K562 (cell line): Measurements from ENCODE around the gene PPM1F. TPM values are rescaled to one million over a fixed set of nuclear protein-coding genes. Genes with fewer than 3 reads are reported as not detected.

Experiments used
- CBX3 ChIP-seq, 2 experiments: IDR thresholded peaks; 1 replicate in 1 of 2; 2 replicates in 1 of 2; pipeline ENCODE4 v1.6.1; 2012; ENCODE audit warnings: inconsistent platforms in 2 of 2, low read length in 2 of 2, borderline replicate concordance in 1 of 2, control low read depth in 1 of 2
- CCNT2 ChIP-seq: IDR thresholded peaks from 2 replicates; pipeline ENCODE4 v1.6.1; 2011; ENCODE audit warnings: borderline replicate concordance, low read depth, mild to moderate bottlenecking, moderate library complexity, mixed read lengths, low read length; ENCODE audit not compliant: insufficient read length; ENCODE audit errors: extremely low read depth
- CHD1 ChIP-seq: fragments of 200-600 bp; sonication (generic); IDR thresholded peaks from one replicate; pipeline ENCODE4 v1.6.1; 2012; ENCODE audit warnings: mild to moderate bottlenecking, moderate library complexity, low read length, inconsistent platforms
- FOXP1 ChIP-seq: sonication (generic); formaldehyde crosslinking; IDR thresholded peaks from 2 replicates; pipeline ENCODE4 v1.8.0; 2022; ENCODE audit warnings: mild to moderate bottlenecking, missing genetic modification reagents
- GMEB1 ChIP-seq: fragments of 250-450 bp; sonication (Bioruptor Pico); IDR thresholded peaks from 2 replicates; pipeline ENCODE4 v1.4.0; 2020; ENCODE audit warnings: mild to moderate bottlenecking
- HOMEZ ChIP-seq: fragments of 250-450 bp; sonication (Bioruptor Pico); IDR thresholded peaks from 2 replicates; pipeline ENCODE4 v1.4.0; 2020; ENCODE audit warnings: mild to moderate bottlenecking, moderate library complexity
- MAZ ChIP-seq, 2 experiments: fragments of 450-650 bp in 1 of 2; sonication (generic) in 1 of 2; formaldehyde crosslinking; IDR thresholded peaks in 1 of 2; conservative IDR thresholded peaks in 1 of 2; 2 replicates each; pipeline versions ENCODE4 v1.4.0 to v1.5.0; 2020; ENCODE audit warnings: mild to moderate bottlenecking in 1 of 2, missing genetic modification reagents in 1 of 2
- MED1 ChIP-seq: sonication (generic); formaldehyde crosslinking; IDR thresholded peaks from 2 replicates; pipeline ENCODE4 v1.8.1; 2023; ENCODE audit warnings: missing genetic modification reagents, borderline replicate concordance
- NBN ChIP-seq: fragments of 450-650 bp; IDR thresholded peaks from 2 replicates; pipeline ENCODE4 v1.6.1; 2016; ENCODE audit warnings: low read depth, mild to moderate bottlenecking
- PCBP2 ChIP-seq: fragments of 200-400 bp; formaldehyde crosslinking; IDR thresholded peaks from 2 replicates; pipeline ENCODE4 v1.6.1; 2018; ENCODE audit warnings: low read length, low read depth, mild to moderate bottlenecking, moderate library complexity; ENCODE audit not compliant: poor library complexity, severe bottlenecking
- PHF20 ChIP-seq: fragments of 450-650 bp; IDR thresholded peaks from 2 replicates; pipeline ENCODE4 v1.6.1; 2018; ENCODE audit not compliant: partially characterized antibody
- PKNOX1 ChIP-seq: fragments of 450-650 bp; IDR thresholded peaks from 2 replicates; pipeline ENCODE4 v1.6.1; 2016
- POLR2G ChIP-seq: fragments of 200-400 bp; formaldehyde crosslinking; IDR thresholded peaks from 2 replicates; pipeline ENCODE4 v1.6.1; 2017; ENCODE audit warnings: low read depth, mild to moderate bottlenecking, antibody characterized with exemption, low read length, moderate library complexity
- RBM25 ChIP-seq: fragments of 200-400 bp; formaldehyde crosslinking; IDR thresholded peaks from 2 replicates; pipeline ENCODE4 v1.6.1; 2018; ENCODE audit warnings: low read length, low read depth, moderate library complexity; ENCODE audit not compliant: severe bottlenecking
- RBM34 ChIP-seq: fragments of 200-400 bp; formaldehyde crosslinking; IDR thresholded peaks from 2 replicates; pipeline ENCODE4 v1.6.1; 2018; ENCODE audit warnings: low read length, borderline replicate concordance; ENCODE audit not compliant: insufficient read depth
- RCOR1 ChIP-seq, 2 experiments: IDR thresholded peaks; 2 replicates each; pipeline ENCODE4 v1.6.1; 2012; ENCODE audit warnings: low read depth in 2 of 2, low read length in 2 of 2, borderline replicate concordance in 1 of 2, improper control_type of control experiment in 1 of 2
- STAG1 ChIP-seq: sonication (generic); formaldehyde crosslinking; IDR thresholded peaks from 2 replicates; pipeline ENCODE4 v1.5.0; 2020; ENCODE audit warnings: missing genetic modification reagents, borderline replicate concordance
- STAT5A ChIP-seq: IDR thresholded peaks from 2 replicates; pipeline ENCODE4 v1.6.1; 2012; ENCODE audit warnings: low read length, inconsistent platforms, borderline replicate concordance
- ZFP30 ChIP-seq: fragments of 250-450 bp; sonication (Bioruptor Pico); IDR thresholded peaks from 2 replicates; pipeline ENCODE4 v1.8.0; 2022; ENCODE audit warnings: moderate library complexity, mild to moderate bottlenecking, inconsistent platforms, borderline replicate concordance
- ZNF282 ChIP-seq: sonication (generic); formaldehyde crosslinking; IDR thresholded peaks from 2 replicates; pipeline ENCODE4 v1.8.1; 2023; ENCODE audit warnings: missing genetic modification reagents
- ZNF512 ChIP-seq: IDR thresholded peaks from 2 replicates; pipeline ENCODE4 v1.6.1; 2016; ENCODE audit warnings: missing genetic modification characterization, missing compliant biosample characterization
- ZNF766 ChIP-seq: fragments of 200-800 bp; sonication (Bioruptor generic); conservative IDR thresholded peaks from 2 replicates; pipeline ENCODE4 v1.6.1; 2016; ENCODE audit warnings: missing genetic modification characterization, missing compliant biosample characterization
- polyA plus RNA-seq, 8 experiments: library from polyadenylated mRNA; depleted of rRNA in 4 of 8; stranded (reverse) in 5 of 8; unstranded in 3 of 8; fragments of >200 nt; fragmentation: Nextera tagmentation in 2 of 8; fragmentation: Illumina TruSeq in 1 of 8; extraction: Ambion mirVana in 2 of 8; extraction: Trizol in 1 of 8; gene quantifications; 2 replicates each; pipeline versions ENCODE4 v1.2.1 to v1.2.3, GENCODE V29; 2011 to 2014; ENCODE audit warnings: inconsistent platforms in 1 of 8, missing spikeins in 1 of 8
- total RNA-seq, 7 experiments: library from RNA; depleted of rRNA in 6 of 7; stranded (reverse); fragments of >200 nt in 6 of 7; fragmentation: Illumina TruSeq in 2 of 7; extraction: Trizol in 2 of 7; gene quantifications; 2 replicates each; pipeline versions ENCODE4 v1.2.1 to v1.2.3, GENCODE V29; 2011 to 2021; ENCODE audit warnings: low replicate concordance in 1 of 7

Gene PPM1F
- total and polyA plus RNA-seq, 9 of the 15 experiments (the other 6 are each of a cell fraction or from before 2014, with no cell fraction given): 2.1 to 159 (median 64.0) TPM

- TF ChIP-seq CCNT2 (no peak), STAT5A (no peak), ZNF282 (CRISPR knock-in tag) (no peak), PCBP2 (no peak), PHF20 (no peak), PKNOX1 (no peak; the same call in 1 of the 2 replicates), MAZ (CRISPR knock-in tag; conservative IDR thresholded peaks at IDR 0.05 in 1 of 2, IDR thresholded peaks at IDR 0.05 in 1 of 2) (no peak), HOMEZ (CRISPR knock-in tag) (no peak), RBM34 (no peak), RCOR1 (IDR thresholded peaks at IDR 0.05; ENCODE audit: borderline replicate concordance in 1 of 2, low read depth in 2 of 2, low read length in 2 of 2) (no peak), ZNF766 (CRISPR knock-in tag) (no peak), STAG1 (no peak), RBM25 (no peak), CHD1 (no peak), MED1 (no peak), POLR2G (no peak), CBX3 (IDR thresholded peaks at IDR 0.05; ENCODE audit: borderline replicate concordance in 1 of 2, low read length in 2 of 2) (no peak), ZNF512 (tag) (no peak), GMEB1 (CRISPR knock-in tag) (no peak), ZFP30 (CRISPR knock-in tag) (no peak), NBN (no peak), FOXP1 (CRISPR knock-in tag) (0 out of 2 replicates have a peak, but pooled peaks have one; percentile 41)
Measured at GRCh38 chr22:21889251-21889990, 63.2 kb downstream of the PPM1F start (continued).
